Measurements from ENCODE around the gene OTX1.

Gene OTX1

DNA sequence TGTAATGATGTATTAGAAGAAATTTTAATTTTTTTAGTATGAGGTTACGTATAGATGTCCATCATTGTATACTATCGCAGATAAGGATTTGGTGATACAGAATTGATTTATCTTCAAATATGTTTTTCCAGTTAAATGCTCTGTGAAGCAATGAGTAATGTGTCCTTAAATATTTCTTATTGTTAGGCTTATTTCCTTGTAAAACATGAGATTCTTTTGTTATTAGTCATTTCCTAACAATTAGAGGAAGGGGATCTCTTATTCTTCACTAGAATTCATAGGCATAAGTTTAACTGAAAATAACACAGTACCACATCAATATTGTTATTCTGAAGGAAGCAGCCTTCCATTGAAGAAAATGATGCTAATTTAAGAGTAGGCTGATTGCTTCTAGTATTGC, 15.5 kb upstream of the OTX1 start:
- TF ChIP-seq, protein P1, sequence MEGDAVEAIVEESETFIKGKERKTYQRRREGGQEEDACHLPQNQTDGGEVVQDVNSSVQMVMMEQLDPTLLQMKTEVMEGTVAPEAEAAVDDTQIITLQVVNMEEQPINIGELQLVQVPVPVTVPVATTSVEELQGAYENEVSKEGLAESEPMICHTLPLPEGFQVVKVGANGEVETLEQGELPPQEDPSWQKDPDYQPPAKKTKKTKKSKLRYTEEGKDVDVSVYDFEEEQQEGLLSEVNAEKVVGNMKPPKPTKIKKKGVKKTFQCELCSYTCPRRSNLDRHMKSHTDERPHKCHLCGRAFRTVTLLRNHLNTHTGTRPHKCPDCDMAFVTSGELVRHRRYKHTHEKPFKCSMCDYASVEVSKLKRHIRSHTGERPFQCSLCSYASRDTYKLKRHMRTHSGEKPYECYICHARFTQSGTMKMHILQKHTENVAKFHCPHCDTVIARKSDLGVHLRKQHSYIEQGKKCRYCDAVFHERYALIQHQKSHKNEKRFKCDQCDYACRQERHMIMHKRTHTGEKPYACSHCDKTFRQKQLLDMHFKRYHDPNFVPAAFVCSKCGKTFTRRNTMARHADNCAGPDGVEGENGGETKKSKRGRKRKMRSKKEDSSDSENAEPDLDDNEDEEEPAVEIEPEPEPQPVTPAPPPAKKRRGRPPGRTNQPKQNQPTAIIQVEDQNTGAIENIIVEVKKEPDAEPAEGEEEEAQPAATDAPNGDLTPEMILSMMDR (conservative IDR thresholded peaks at IDR 0.05): no peak
- H3K27ac ChIP-seq: no peak overlapping the region

DNA sequence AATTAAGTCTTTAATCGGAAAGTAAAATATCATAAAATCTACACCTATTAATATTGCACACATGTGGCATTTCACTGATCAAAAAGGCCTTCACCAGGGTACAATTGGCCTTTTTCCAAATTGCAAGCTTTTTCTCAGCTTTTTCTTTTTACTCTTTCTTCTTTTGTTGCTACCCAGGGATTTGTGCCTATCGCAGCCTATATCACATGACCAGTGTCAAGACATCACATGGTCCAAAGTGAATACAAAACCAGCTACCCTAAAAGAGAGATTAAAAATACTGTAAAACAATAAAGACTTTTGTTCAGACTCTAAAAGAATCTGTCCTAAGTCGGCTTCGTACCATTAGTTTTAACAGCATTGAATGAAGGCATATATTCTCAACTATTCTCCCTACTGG, 15.0 kb upstream of the OTX1 start:
- TF ChIP-seq, protein P1 (conservative IDR thresholded peaks at IDR 0.05): no peak
- H3K27ac ChIP-seq: no peak overlapping the region

DNA sequence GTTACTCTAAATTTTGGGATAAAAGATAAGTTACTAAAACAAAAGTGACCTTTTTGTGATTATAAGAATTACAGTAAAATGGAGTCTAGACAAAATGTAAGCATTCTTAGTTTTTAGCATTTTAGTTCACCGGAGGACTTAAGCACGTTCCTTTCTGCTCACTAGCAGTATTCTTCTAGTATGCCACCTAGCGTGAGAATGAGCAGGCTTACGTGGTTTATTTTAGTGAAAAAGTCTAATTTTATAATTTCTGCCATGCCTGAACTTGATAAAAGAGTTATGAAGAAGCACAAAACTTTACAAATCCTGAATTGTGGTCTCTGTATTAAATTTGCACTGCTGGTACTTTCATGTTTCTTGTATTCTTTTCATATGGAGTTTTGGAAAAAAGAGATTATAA, 12.6 kb upstream of the OTX1 start:
- TF ChIP-seq, protein P1 (conservative IDR thresholded peaks at IDR 0.05): no peak
- H3K27ac ChIP-seq: no peak overlapping the region

DNA sequence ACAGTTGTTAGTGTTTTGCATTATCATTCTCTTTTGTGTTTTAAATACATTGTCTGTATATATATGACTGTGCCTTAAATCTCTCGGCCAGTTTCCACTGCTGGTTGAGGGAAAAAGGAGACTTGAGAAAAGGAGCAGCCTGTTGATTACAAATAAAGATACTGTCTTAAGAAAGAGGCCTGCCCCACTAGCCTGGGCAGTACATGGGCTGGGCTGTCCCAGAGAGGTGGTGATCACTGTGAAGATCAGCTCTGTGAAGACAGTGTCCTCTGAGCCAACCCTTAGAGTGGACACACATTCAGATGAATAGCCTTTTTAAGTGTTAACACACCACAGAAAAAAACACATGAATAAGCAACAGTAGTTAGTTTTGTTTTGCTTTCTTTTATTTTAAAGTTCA, 10.0 kb upstream of the OTX1 start:
- H3K27ac ChIP-seq: no peak overlapping the region
- TF ChIP-seq, protein P1 (conservative IDR thresholded peaks at IDR 0.05): no peak

DNA sequence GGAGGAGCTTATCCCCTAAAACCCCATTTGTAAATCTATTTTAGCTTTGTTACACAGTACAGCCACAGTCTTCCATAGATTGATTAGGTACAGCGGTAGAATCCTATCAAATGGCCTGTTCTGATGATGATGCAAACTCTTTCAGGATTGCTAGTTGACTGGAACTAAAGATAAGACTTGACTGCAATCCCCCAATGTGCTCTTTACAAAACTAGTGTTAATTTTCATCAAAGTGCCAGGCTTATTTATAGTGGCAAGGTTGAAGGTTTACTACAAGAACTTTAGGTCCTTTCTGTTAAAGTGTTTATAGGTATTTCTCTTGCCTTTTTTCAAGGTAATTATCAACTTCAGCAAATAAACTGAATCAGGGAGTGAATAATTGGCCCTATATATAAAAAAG, 9.0 kb upstream of the OTX1 start:
- H3K27ac ChIP-seq: no peak overlapping the region
- TF ChIP-seq, protein P1 (conservative IDR thresholded peaks at IDR 0.05): no peak

DNA sequence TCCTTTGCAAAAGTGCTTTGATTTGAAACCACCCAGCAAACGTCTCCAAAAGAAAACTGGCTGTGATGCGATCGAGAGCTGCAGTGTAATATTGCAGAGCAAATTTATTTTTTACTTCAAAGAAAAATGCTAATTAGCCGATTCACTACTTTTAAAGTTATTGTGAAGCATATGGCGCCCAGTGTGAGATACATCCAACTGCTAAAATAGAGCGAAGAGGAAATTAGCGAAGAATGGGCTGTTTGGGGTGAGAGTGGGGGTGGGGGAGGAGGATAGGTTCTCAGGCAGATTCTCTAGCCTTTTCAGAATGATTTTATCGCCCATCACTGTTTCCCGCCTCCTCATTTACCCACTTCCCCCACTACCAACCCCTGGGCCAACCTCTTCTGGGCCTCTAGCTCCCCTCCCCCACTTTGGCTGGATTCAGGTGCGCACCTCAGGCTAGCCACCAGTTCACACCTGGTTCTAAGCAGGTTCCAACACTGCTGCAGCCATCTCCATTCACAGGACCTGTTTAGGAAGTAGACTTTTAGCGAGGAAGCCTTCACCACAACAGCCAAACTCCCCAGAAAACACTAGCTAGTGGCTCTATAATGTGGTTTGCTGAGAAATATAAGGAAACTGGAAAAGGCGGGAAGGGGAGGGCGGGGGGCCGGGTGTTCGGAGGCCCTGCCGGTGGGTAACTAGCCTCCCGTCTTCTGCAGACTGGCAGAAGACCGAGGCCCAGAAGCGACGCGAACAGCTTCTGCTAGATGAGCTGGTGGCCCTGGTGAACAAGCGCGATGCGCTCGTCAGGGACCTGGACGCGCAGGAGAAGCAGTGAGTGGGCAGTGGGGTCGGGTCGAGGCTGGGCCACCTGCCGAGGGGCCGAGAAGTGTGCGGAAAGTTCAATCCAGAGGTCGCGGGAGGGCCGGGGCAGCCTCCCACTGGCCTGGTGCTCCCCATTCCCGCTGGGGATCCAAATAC, 6.0 kb upstream of the OTX1 start:
- no peak overlapping the region for H3K27ac ChIP-seq
- TF ChIP-seq, protein P1 (conservative IDR thresholded peaks at IDR 0.05): no peak

DNA sequence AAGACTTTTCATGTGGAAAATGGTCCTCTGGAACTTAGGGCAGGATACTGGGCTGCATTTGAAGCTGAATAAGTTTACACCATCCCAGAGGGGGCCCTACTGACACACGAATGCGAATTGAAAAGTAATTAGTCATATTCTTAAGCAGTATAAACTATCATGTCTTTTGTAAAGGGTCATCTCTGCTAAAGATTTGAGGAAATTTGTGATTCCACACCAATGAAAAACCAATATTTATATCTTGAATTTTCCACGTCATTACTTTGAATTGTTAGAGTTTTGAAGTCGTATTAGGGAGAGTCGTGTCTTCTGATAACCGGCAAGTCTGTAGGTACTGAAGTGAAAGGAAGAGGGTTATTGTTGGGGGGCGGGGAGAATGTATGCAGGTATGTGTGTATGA, 4.1 kb upstream of the OTX1 start:
- TF ChIP-seq, protein P1 (conservative IDR thresholded peaks at IDR 0.05): no peak
- no peak overlapping the region for H3K27ac ChIP-seq
